Thoracic aorta (tissue), 2 donors: ENCODE data around the gene ASPDH. TPM values are rescaled to one million over a fixed set of nuclear protein-coding genes. Genes with fewer than 3 reads are reported as not detected.

ENCODE experiments used
- ATAC-seq: fragments of 150-250 bp; one replicate; pipeline ENCODE4 v1.8.0; 2017; ENCODE audit warnings: low read depth; ENCODE audit not compliant: insufficient number of reproducible peaks, low FRiP score
- DNase-seq: peaks from one replicate; pipeline ENCODE4 v3.0.0-alpha.2; 2020; ENCODE audit warnings: low spot score
- H3K27ac ChIP-seq, 2 donors: fragments of 200-600 bp; sonication (generic); 1 replicate in 1 of 2; 2 replicates in 1 of 2; pipeline ENCODE4 v1.5.1; 2016; ENCODE audit warnings: mild to moderate bottlenecking in 2 of 2, moderate library complexity in 2 of 2
- H3K27me3 ChIP-seq: fragments of 200-600 bp; sonication (generic); replicated peaks from 2 replicates; pipeline ENCODE4 v1.6.0; 2016; ENCODE audit warnings: mild to moderate bottlenecking; ENCODE audit not compliant: insufficient read depth
- H3K36me3 ChIP-seq: fragments of 200-600 bp; sonication (generic); one replicate; pipeline ENCODE4 v1.5.1; 2016
- H3K4me1 ChIP-seq, 2 donors: fragments of 200-600 bp; sonication (generic); 1 replicate in 1 of 2; 2 replicates in 1 of 2; pipeline versions ENCODE4 v1.5.1 to v1.6.0; 2016; ENCODE audit warnings: low read depth in 2 of 2, mild to moderate bottlenecking in 1 of 2; ENCODE audit not compliant: control insufficient read depth in 1 of 2
- H3K4me3 ChIP-seq: fragments of 200-600 bp; sonication (generic); 2 replicates; pipeline ENCODE4 v1.5.1; 2016; ENCODE audit warnings: mild to moderate bottlenecking
- H3K9me3 ChIP-seq: fragments of 200-600 bp; sonication (generic); 2 replicates; pipeline ENCODE4 v1.5.1; 2016
- CTCF ChIP-seq: fragments of 200-600 bp; sonication (generic); IDR thresholded peaks from one replicate; pipeline ENCODE4 v1.5.1; 2019; ENCODE audit warnings: antibody characterized with exemption
- total RNA-seq, 2 donors: library from RNA; depleted of rRNA; stranded (reverse); fragments of >200 nt; gene quantifications; one replicate each; pipeline versions ENCODE4 v1.1.0 to v1.2.3, GENCODE V29; 2016

Gene ASPDH
- total RNA-seq, 2 donors from 2014 or later, result not detected

DNA sequence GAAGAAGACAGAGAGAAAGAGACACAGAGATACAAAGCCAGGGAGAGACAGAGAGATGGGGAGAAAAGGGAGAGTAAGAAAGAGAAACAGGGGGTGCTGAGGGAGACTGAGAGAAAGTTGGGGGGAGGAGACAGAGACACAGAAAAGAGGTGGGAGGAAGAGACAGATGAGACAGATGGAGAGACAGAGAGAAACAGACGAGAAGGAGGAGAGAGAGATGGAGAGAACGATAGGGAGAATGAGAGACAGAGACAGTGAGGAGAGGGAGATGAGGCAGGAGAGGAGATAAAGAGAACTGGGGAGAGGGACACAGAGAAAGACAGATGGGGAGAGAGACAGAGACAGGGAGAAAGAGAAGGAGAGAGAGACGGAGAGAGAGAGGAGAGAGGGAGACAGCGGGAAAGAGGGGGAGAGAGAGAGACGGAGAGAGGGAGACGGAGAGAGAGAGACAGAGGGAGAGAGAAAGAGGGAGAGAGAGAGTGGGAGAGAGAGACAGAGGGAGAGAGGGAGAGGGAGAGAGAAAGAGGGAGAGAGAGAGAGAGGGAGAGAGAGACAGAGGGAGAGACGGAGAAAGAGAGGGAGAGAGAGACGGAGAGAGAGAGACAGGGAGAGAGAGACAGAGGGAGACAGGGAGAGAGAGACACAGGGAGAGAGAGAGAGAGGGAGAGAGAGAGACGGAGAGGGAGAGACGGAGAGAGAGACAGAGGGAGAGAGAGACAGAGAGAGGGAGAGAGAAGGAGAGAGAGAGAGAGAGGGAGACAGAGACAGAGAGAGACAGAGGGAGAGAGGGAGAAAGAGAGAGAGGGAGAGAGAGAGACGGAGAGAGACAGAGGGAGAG, 15.3 kb downstream of the ASPDH start:
- no peaks in the 10 kb centered on the region for H3K36me3 ChIP-seq
- ATAC-seq, result no peak
- H3K4me3 ChIP-seq, result no peak overlapping the region
- H3K27me3 ChIP-seq, result no peaks in the 10 kb centered on the region
- DNase-seq, result no peak
- no peak for TF ChIP-seq CTCF
- H3K27ac ChIP-seq, result no peak overlapping the region
- H3K9me3 ChIP-seq, result no peaks in the 10 kb centered on the region
- no peaks in the 10 kb centered on the region for H3K4me1 ChIP-seq

DNA sequence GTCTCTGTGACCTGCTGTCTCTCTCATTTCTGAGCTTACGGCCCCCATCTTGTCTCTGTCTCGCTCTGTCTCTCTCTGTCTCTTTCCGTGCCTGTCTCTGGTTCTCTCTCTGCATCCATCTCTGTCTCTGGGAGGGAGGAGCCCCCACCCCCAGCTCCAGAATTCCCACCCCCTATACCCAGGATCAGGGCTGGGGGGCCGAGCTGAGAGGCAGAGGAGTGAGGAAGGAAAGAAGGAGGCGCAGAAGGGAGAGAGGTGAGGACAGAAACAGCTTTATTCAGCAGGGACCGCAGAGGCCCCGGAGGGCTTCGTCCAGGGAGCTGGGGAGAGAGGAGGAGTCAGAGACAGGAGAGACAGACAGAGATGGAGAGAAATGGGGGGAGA, 16.7 kb downstream of the ASPDH start:
- Histone ChIP-seq H3K36me3 (no peaks in the 10 kb centered on the region), H3K9me3 (no peaks in the 10 kb centered on the region), H3K4me3 (no peak overlapping the region), H3K27me3 (no peaks in the 10 kb centered on the region), H3K27ac (no peak overlapping the region), H3K4me1 (no peaks in the 10 kb centered on the region)
- DNase-seq (no peak), ATAC-seq (no peak)
- TF ChIP-seq CTCF, result no peak

DNA sequence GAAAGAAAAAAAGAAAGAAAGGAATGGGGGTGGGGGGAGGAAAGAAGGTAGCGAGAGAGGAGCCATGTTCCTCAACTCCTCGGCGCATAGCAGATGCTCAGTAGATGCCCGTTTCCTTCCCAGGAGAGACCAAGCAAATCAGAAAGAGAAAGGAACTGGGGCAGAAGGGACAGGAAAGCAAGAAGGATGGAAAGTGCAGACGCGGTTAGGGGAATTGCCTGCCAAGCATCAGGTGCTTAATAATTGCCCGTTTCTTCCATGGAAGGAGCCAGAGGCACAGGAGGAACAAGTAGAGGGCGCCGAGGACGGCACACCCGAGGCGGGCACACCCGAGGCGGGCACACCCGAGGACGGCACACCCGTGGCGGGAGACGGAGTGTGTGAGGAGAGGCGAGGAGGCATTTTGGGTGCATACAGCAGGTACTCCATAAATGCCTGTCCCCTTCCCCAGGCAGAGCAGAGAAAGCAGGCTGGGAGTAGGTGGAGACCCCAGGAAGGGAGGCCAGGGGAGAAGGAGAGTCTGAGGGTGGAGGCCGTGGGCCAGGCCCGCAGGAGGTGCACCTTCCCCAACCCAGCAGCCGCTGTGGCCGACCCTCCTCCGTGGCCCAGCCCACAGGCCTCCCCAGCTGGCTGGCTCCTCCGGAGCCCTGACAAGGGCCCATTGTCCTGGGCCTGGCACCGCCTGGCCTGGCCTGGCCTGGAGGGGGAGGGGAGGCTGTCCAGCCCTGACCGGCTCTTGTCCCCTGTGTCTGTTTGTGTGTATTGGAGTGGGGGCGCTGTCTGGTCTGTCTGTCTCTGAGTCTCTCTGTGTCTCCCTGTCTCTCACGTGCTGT, 17.3 kb downstream of the ASPDH start:
- Histone ChIP-seq H3K4me3 (no peak overlapping the region), H3K27me3 (no peaks in the 10 kb centered on the region), H3K9me3 (no peaks in the 10 kb centered on the region), H3K4me1 (no peaks in the 10 kb centered on the region), H3K36me3 (no peaks in the 10 kb centered on the region), H3K27ac (no peak overlapping the region)
- TF ChIP-seq CTCF, result no peak
- no peak for DNase-seq
- no peak for ATAC-seq

- ATAC-seq (no peak), DNase-seq (no peak)
- no peaks in the 10 kb centered on the region for H3K9me3 ChIP-seq
- no peak for TF ChIP-seq CTCF
- H3K4me3 ChIP-seq, result no peak overlapping the region
- no peaks in the 10 kb centered on the region for H3K4me1 ChIP-seq
- H3K27me3 ChIP-seq, result no peaks in the 10 kb centered on the region
- H3K36me3 ChIP-seq, result no peaks in the 10 kb centered on the region
- no peak overlapping the region for H3K27ac ChIP-seq
Measured at GRCh38 chr19:50495020-50495531, 18.6 kb downstream of the ASPDH start.
